NCI-H1048 (cell line): ENCODE data around the gene KCTD19.

ENCODE experiments used
- DNase-seq: peaks from one replicate; lab custom pipeline; 2025; lab: John Stamatoyannopoulos, UW

The KCTD19 gene

GRCh38 chr16:67317853-67318252 is 8.7 kb downstream of the KCTD19 start:
- DNase-seq = no peak

GRCh38 chr16:67312719-67313118 is 13.8 kb downstream of the KCTD19 start:
- DNase-seq = no peak

GRCh38 chr16:67311607-67312488 is 14.7 kb downstream of the KCTD19 start:
- no peak for DNase-seq

DNA sequence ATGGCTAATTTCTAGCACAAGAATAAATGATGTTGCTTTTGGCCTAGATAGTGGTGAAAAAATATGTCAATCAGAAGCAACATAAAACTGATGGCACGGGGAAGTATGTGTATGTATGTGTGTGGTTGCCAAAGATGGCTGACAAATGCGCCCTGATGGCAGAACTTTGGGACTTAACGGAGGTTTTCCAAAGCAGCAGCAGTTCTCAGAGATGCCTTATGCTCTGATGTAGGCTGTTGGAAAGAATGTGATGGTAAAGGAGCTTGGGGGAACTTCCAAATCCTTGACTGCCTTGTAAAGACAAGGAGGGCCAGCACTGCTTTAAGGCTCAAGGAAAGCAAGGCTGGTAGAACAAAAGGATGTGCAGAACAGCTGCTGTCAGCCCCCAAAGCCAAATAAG is 16.0 kb downstream of the KCTD19 start:
- no peak for DNase-seq

DNA sequence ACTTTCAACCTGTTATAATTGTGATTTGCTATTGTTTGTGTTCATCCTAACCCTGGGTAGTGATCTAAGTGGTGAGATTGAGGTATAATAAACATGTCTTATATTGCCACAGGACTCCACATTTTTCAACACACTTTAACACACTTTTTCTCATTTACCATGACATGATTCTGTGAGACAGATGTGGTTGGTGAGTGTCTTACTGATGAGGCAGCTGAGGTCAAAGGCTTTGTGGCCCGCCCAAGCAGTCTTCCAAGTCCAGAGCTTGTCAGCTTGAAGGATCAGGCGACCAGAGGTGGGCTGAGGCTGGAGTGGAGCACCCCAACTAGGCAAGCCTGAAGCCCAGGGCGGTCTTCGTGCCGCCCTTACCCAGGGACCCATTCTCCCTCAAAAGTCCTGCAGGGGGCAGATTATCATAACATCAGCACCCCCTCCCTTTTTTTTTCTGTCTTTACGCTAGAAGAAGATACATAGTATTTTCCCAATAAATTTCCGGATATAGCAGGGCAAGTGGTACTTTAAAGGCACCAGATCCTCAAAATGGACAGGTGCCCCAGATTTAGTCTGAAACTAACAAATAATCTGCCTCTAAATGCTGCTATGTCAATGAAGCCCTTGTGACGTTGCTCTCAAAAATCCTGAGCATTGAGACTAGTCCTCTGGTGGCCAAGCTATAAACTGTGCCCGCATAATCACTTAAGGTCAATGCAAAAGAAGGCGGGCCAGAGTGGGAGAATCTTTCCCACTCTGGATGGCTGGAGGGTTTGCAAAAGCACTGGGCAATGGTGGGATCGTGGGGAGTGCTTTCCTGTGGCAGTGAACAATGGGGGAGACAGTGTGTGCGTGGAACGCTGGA is 21.1 kb downstream of the KCTD19 start:
- no peak for DNase-seq

GRCh38 chr16:67304020-67304419 is 22.5 kb downstream of the KCTD19 start:
- no peak for DNase-seq

DNA sequence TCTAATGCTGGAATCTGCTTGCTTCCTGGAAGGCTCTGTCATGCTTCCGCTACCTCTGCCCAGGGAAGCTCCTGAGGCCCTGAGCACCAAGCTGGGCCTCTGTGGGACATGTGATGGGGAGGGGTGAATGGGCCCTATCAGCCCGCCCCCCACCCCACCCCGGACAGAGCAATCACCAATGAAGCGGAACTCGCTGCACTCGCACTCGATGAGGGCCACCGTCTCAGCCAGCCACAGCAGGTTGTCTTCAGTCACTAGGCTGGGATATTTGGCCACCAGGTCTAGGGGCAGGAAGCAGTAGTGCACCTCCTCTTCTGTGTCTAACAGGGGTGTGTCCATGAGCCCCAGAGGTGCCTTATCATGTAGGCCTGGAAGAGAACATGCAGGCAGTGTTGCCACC is 23.6 kb downstream of the KCTD19 start:
- DNase-seq = no peak

DNA sequence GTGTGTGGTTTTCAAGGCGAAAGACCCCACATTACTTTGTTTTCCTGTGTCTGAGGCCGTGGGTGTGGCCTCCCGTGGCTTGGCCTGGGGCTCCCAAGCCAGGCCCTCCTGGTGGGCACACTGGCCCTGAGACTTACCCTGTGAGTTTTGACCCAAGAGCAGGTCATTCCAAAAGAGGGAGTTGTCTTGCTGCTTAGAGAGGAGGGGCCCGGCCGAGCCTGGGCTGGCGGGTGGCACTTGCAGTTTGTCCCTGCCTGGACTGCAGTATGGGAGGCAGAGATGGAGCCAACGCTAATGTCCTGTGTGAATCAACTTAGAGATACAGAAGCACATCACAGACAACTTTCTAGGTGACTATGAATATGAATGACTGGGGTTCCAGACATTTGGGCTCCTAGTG is 24.5 kb downstream of the KCTD19 start:
- DNase-seq = no peak

GRCh38 chr16:67301080-67301782 is 25.3 kb downstream of the KCTD19 start:
- no peak for DNase-seq

DNA sequence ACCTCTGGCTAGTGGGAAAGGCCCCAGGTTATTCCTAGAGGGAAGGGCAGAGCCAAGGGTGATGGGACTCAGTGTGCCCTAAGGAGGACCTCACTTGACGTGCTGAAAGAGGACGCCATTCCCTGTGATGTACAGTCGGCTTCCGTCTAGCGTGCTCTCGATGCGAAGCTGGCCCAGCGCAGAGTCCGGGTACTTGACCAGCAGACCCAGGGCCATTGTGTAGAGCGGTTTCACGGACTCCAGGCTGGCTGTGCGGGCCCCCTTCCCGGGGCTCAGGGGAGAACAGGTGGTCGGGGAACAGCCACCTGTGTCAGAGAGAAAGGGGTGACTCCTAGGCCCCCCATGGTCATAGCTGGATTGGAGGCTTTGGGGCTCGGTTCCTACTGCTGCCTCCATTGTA is 27.3 kb downstream of the KCTD19 start:
- DNase-seq = no peak

- no peak for DNase-seq
Observed at GRCh38 chr16:67298277-67298676, 28.3 kb downstream of the KCTD19 start.

DNA sequence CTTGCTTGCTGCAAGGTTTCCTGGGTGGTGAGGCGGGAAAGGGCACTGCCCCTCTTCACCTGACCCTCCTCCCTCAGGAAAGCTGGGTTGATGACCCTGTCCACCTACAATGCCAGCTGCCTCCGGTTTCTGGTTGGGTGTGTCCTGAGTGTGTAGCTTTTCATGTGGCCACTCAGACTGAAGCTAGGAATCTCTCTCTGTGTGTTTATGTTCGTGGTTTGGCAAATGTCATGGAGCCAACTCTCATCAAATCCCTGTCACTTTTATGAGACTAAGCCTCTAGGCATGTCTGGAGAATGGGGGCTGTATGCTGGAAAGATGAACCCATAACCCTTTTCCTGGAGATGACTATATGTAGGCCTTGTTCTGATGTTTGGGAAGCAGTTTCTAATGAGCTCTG is 30.1 kb downstream of the KCTD19 start:
- DNase-seq = no peak

DNA sequence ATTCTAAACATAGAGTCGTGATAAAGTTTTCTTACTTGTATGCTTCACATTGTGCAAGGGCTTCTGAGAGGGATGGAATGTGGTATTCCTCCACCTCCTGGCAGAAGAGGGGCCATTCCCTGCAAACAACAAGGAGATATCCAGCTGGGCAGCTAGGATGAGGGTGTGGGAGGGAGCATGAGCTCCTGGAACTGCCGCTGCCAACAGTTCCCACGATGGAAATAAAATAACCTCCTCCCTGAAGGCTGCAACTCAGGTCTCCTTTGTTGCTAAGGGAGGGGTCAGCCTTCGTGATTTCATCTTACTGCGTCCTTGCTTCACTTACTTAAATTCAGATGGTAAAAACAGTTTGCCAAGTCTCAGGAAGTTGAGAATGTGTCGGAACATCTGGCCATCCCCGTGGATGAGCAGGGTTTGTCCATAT is 31.6 kb downstream of the KCTD19 start:
- DNase-seq = no peak

GRCh38 chr16:67294171-67294757 is 32.3 kb downstream of the KCTD19 start:
- no peak for DNase-seq

- DNase-seq = no peak
Observed at GRCh38 chr16:67291461-67291860, 35.1 kb downstream of the KCTD19 start.

GRCh38 chr16:67287960-67288359 is 38.6 kb downstream of the KCTD19 start:
- no peak for DNase-seq

DNA sequence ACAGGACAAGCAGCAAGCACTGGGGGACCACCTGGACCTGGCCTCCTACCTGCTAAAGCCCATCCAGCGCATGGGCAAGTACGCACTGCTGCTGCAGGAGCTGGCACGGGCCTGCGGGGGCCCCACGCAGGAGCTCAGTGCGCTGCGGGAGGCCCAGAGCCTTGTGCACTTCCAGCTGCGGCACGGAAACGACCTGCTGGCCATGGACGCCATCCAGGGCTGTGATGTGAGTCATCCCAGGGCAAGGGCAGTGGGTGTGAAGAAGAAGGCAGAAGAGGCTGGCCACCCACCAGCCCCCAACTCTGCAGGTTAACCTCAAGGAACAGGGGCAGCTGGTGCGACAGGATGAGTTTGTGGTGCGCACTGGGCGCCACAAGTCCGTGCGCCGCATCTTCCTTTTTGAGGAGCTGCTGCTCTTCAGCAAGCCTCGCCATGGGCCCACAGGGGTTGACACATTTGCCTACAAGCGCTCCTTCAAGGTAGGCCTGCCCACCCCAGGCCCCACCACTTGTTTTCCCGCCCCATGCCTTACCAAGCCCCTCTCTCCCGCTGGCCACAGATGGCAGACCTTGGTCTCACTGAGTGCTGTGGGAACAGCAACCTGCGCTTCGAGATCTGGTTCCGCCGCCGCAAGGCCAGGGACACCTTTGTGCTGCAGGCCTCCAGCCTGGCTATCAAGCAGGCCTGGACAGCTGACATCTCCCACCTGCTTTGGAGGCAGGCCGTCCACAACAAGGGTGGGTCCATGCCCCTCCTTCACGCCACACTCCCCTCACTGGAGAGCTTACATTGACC is 39.9 kb downstream of the KCTD19 start:
- DNase-seq = no peak

DNA sequence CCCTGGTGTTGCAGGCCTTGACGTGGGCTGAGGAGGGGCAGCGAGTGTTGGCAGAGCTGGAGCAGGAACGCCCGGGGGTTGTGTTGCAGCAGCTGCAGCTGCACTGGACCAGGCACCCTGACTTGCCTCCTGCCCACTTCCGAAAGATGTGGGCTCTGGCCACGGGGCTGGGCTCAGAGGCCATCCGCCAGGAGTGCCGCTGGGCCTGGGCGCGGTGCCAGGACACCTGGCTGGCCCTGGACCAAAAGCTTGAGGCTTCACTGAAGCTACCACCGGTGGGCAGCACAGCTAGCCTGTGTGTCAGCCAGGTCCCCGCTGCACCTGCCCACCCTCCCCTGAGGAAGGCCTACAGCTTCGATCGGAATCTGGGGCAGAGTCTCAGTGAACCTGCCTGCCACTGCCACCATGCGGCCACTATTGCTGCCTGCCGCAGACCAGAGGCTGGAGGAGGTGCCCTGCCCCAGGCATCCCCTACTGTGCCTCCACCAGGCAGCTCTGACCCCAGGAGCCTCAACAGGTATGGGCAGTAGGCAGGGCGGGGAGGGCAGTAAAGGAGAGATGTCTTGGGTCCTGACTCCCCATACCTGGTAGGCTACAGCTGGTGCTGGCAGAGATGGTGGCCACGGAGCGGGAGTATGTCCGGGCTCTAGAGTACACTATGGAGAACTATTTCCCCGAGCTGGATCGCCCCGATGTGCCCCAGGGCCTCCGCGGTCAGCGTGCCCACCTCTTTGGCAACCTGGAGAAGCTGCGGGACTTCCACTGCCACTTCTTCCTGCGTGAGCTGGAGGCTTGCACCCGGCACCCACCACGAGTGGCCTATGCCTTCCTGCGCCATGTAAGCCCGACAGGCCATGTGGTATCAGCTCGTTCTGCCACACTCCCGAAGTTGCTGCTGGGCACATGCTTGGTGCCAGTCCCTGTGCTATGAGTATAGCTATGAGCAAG is 41.6 kb downstream of the KCTD19 start:
- no peak for DNase-seq

DNA sequence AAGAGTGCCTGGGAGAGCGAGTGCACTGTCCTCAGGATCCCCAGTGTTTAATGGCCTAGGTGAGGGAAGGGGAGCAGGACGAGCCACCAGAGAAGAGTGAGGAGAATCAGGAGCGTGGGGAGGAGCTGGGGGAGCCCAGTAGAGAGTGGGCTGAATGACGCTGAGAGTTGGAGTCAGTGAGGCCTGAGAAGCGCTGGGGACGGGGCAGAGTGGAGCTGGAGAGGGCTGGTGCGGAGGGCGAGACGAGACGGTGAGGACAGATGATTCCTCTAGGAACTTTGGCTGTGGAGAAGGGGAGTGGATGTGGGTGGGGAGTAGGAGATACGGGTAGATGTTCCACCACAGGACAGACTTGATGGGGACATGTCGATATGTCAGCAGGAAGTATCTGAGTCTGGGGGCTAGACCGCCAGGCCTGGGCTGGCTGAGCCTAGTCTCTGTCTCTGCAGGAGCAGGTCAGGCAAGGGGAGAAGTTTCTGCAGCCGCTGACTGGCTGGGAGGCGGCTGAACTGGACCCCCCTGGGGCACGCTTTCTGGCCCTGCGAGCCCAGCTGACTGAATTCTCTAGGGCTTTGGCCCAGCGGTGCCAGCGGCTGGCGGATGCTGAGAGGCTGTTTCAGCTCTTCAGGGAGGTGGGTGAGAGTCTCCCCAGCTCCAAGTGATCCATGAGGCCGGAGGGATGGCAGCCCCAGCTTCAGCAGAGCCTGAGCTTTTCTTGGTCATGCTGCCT is 42.5 kb downstream of the KCTD19 start:
- no peak for DNase-seq
